Measurements from ENCODE around the gene GLI3. TPM values are rescaled to one million over a fixed set of nuclear protein-coding genes. Genes with fewer than 3 reads are reported as not detected.

Gene GLI3
- total RNA-seq, 1 donor from 2014 or later = 126 TPM

DNA sequence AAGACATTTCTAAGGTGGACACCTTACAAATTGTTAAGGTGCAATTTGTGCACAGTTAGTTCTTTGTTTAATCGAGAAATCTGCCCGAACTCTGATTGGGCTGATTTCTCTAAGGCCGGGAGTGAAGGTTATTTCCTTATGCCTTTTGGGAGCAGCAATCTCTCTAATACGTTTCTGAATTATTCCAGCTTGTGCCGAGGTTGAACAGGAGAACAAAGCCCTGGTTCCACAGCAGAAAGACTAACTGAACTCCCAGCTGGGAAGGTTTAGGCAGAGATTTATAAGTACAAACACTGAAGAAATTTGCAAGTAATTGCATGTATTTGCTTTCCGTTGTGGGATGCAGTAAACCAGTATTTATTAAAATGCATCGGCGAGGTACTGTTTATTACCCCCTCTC lies 116.8 kb downstream of the GLI3 start:
- Mint-ChIP-seq H3K4me3 (no peak overlapping the region), H3K4me1 (peaks cover 49% of the 10 kb centered on the region), H3K27me3 (ENCODE audit: low read depth) (no peaks in the 10 kb centered on the region), H3K27ac (no peak overlapping the region), H3K9me3 (no peaks in the 10 kb centered on the region), H3K36me3 (no peaks in the 10 kb centered on the region)
- DNase-seq (ENCODE audit: low spot score in 2 of 2, unreplicated experiment in 2 of 2) = no peak
- TF ChIP-seq, protein P1, sequence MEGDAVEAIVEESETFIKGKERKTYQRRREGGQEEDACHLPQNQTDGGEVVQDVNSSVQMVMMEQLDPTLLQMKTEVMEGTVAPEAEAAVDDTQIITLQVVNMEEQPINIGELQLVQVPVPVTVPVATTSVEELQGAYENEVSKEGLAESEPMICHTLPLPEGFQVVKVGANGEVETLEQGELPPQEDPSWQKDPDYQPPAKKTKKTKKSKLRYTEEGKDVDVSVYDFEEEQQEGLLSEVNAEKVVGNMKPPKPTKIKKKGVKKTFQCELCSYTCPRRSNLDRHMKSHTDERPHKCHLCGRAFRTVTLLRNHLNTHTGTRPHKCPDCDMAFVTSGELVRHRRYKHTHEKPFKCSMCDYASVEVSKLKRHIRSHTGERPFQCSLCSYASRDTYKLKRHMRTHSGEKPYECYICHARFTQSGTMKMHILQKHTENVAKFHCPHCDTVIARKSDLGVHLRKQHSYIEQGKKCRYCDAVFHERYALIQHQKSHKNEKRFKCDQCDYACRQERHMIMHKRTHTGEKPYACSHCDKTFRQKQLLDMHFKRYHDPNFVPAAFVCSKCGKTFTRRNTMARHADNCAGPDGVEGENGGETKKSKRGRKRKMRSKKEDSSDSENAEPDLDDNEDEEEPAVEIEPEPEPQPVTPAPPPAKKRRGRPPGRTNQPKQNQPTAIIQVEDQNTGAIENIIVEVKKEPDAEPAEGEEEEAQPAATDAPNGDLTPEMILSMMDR (IDR thresholded peaks at IDR 0.05; ENCODE audit: unreplicated experiment) = no peak

DNA sequence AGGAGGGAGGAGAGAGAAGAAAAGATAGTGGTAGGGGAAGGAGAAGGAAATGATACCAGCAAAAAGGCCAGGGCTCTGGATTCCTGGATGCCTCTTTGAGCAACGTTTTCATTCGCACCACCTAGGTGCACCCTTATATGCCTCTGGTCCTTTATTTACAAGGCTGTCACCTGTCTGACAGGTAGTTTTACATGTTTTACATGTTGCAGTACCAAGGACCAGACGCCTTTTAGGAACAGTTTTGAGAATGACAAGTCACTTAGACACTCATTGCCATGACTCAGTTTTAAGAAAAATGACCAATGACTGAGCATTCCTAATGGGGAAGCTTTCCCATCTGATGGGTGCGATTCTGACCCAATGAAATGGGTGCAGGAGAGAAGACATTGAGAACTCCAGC lies 119.8 kb downstream of the GLI3 start:
- Mint-ChIP-seq H3K36me3 (no peaks in the 10 kb centered on the region), H3K4me3 (no peak overlapping the region), H3K4me1 (peaks cover 30% of the 10 kb centered on the region), H3K9me3 (no peaks in the 10 kb centered on the region), H3K27ac (peak overlapping the region; percentile 54), H3K27me3 (ENCODE audit: low read depth) (no peaks in the 10 kb centered on the region)
- TF ChIP-seq, protein P1 (IDR thresholded peaks at IDR 0.05; ENCODE audit: unreplicated experiment) = no peak
- DNase-seq (ENCODE audit: low spot score in 2 of 2, unreplicated experiment in 2 of 2) = no peak

DNA sequence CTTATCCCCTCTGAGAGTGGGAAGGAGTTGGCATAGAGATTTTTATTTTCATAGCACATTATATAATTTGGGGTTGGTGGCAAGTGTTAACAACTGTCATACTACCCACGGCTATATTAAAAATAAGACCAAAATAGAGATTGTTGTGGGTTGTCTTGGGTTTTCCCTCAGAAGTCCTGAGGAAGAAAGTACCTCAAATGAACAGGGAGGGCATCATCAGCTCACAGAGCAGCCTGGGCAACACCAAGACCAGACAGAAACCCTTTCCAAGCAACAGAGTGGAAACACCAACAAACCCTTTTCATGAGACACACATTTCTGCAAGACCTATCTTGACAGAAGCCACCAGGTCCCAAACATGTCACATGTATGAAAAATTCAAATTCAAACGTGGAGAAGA lies 121.2 kb downstream of the GLI3 start:
- no peaks in the 10 kb centered on the region for H3K27me3 Mint-ChIP-seq (ENCODE audit: low read depth)
- no peak overlapping the region for H3K27ac Mint-ChIP-seq
- DNase-seq (ENCODE audit: low spot score in 2 of 2, unreplicated experiment in 2 of 2) = no peak
- H3K4me1 Mint-ChIP-seq = peaks cover 30% of the 10 kb centered on the region
- peaks cover 6% of the 10 kb centered on the region for H3K36me3 Mint-ChIP-seq
- TF ChIP-seq, protein P1 (IDR thresholded peaks at IDR 0.05; ENCODE audit: unreplicated experiment) = no peak
- H3K9me3 Mint-ChIP-seq = no peaks in the 10 kb centered on the region
- no peak overlapping the region for H3K4me3 Mint-ChIP-seq

DNA sequence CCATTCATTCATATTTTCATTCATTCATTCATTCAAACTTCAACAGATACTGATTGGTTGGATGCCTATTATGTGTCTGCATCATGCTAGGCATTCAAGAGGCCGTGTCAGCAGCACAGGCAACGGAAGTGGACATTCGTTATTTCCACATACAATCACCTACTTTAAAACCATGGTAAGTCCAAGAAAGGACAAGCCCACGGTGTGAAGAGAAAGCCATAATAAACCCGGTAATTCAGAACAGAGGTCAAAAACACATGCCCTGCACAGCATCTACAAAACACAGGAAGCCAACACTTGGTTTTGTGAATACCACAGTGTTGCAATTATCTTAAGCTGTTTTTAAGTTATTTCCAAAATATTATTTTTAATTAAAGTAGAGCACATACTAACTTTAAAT lies 126.7 kb downstream of the GLI3 start:
- Mint-ChIP-seq H3K9me3 (no peaks in the 10 kb centered on the region), H3K27ac (no peak overlapping the region), H3K27me3 (ENCODE audit: low read depth) (no peaks in the 10 kb centered on the region), H3K4me3 (no peak overlapping the region), H3K4me1 (peaks cover 41% of the 10 kb centered on the region), H3K36me3 (peaks cover 7% of the 10 kb centered on the region)
- TF ChIP-seq, protein P1 (IDR thresholded peaks at IDR 0.05; ENCODE audit: unreplicated experiment) = no peak
- DNase-seq (ENCODE audit: low spot score in 2 of 2, unreplicated experiment in 2 of 2) = no peak

DNA sequence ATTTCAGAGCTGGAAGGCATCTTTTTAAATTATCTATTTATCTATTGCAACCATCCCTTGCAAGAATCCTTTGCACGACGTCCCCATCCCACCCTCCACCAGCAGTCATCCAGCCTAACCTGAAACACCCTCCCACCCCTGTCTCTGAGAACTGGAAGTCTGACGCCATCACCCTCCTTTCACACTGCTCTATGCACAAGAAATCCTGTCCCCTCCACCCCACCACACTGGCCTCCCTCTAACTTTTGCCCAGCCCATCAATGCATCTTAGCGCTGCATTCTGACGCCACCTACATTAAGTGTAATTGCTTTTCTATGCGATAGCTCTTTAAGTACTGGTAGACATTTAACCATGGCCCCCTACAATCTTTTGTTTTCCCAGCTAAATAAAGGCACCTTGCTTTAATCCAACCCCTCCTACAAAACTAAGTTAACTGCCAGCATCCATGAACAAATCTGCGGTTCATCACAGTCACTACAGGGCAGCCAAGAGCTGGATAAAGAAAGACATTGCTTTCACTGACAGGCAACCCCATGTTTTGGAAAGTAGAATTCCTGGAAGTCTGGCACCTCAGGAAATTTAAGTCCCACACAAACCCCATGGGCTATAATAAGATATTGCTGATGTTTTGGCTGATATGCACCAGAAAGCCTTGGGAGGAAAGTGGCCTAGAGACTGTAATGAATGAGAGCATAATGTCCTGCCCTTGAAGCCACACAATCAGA lies 128.0 kb downstream of the GLI3 start:
- Mint-ChIP-seq H3K27me3 (ENCODE audit: low read depth) (no peaks in the 10 kb centered on the region), H3K27ac (peak overlapping the region; percentile 15), H3K4me1 (peaks cover 46% of the 10 kb centered on the region), H3K4me3 (no peak overlapping the region), H3K36me3 (peaks cover 8% of the 10 kb centered on the region), H3K9me3 (no peaks in the 10 kb centered on the region)
- no peak for DNase-seq (ENCODE audit: low spot score in 2 of 2, unreplicated experiment in 2 of 2)
- TF ChIP-seq, protein P1 (IDR thresholded peaks at IDR 0.05; ENCODE audit: unreplicated experiment) = no peak

All from mesothelial cell of epicardium (in vitro differentiated cells).